GM18519 (cell line): ENCODE measurements around the gene COMMD3.

Experiments
- ATAC-seq: cut with Tn5 transposase; IDR thresholded peaks from one replicate; pipeline ENCODE4 v1.9.1; 2021; ENCODE audit warnings: mild to moderate bottlenecking, moderate library complexity; ENCODE audit not compliant: unreplicated experiment, low FRiP score

Gene COMMD3

GRCh38 chr10:22365233-22365632 is 49.0 kb downstream of the COMMD3 start:
- peak; percentile 56 for ATAC-seq

GRCh38 chr10:22365644-22366434 is 49.7 kb downstream of the COMMD3 start:
- ATAC-seq: no peak

GRCh38 chr10:22366435-22366703 is 50.2 kb downstream of the COMMD3 start:
- ATAC-seq: no peak

GRCh38 chr10:22366771-22367170 is 50.6 kb downstream of the COMMD3 start:
- ATAC-seq: no peak

- ATAC-seq: no peak
These were observed 51.3 kb downstream of the COMMD3 start for GRCh38 chr10:22367471-22367870.

- no peak for ATAC-seq
These were observed 52.2 kb downstream of the COMMD3 start for GRCh38 chr10:22368402-22368801.

GRCh38 chr10:22368981-22369380 is 52.8 kb downstream of the COMMD3 start:
- ATAC-seq: no peak

GRCh38 chr10:22369434-22370072 is 53.4 kb downstream of the COMMD3 start:
- ATAC-seq: peak; percentile 49
